Measurements from ENCODE around the gene MCF2L2.

MCF2L2 gene

GRCh38 chr3:183328823-183329222 is 99.6 kb downstream of the MCF2L2 start:
- DNase-seq (ENCODE audit: extremely low read depth in 1 of 2, low read depth in 1 of 2): no peak

- DNase-seq (ENCODE audit: extremely low read depth in 1 of 2, low read depth in 1 of 2): no peak
Observed at GRCh38 chr3:183328164-183328563, 100.3 kb downstream of the MCF2L2 start.

GRCh38 chr3:183327343-183327742 is 101.1 kb downstream of the MCF2L2 start:
- no peak for DNase-seq (ENCODE audit: extremely low read depth in 1 of 2, low read depth in 1 of 2)

- DNase-seq (ENCODE audit: extremely low read depth in 1 of 2, low read depth in 1 of 2): no peak
Observed at GRCh38 chr3:183324083-183324482, 104.3 kb downstream of the MCF2L2 start.

GRCh38 chr3:183319371-183319770 is 109.0 kb downstream of the MCF2L2 start:
- no peak for DNase-seq (ENCODE audit: extremely low read depth in 1 of 2, low read depth in 1 of 2)

GRCh38 chr3:183318877-183319276 is 109.5 kb downstream of the MCF2L2 start:
- DNase-seq (ENCODE audit: extremely low read depth in 1 of 2, low read depth in 1 of 2): no peak

GRCh38 chr3:183317886-183318865 is 110.2 kb downstream of the MCF2L2 start:
- no peak for DNase-seq (ENCODE audit: extremely low read depth in 1 of 2, low read depth in 1 of 2)

GRCh38 chr3:183317271-183317670 is 111.1 kb downstream of the MCF2L2 start:
- DNase-seq (ENCODE audit: extremely low read depth in 1 of 2, low read depth in 1 of 2): no peak

- DNase-seq (ENCODE audit: extremely low read depth in 1 of 2, low read depth in 1 of 2): no peak
Observed at GRCh38 chr3:183315739-183316138, 112.7 kb downstream of the MCF2L2 start.

GRCh38 chr3:183313764-183314163 is 114.7 kb downstream of the MCF2L2 start:
- no peak for DNase-seq (ENCODE audit: extremely low read depth in 1 of 2, low read depth in 1 of 2)

- DNase-seq (ENCODE audit: extremely low read depth in 1 of 2, low read depth in 1 of 2): no peak
Observed at GRCh38 chr3:183313351-183313750, 115.1 kb downstream of the MCF2L2 start.

GRCh38 chr3:183312433-183312832 is 116.0 kb downstream of the MCF2L2 start:
- no peak for DNase-seq (ENCODE audit: extremely low read depth in 1 of 2, low read depth in 1 of 2)

- DNase-seq (ENCODE audit: extremely low read depth in 1 of 2, low read depth in 1 of 2): no peak
Observed at GRCh38 chr3:183310936-183311335, 117.5 kb downstream of the MCF2L2 start.

- no peak for DNase-seq (ENCODE audit: extremely low read depth in 1 of 2, low read depth in 1 of 2)
Observed at GRCh38 chr3:183309276-183309675, 119.1 kb downstream of the MCF2L2 start.

- no peak for DNase-seq (ENCODE audit: extremely low read depth in 1 of 2, low read depth in 1 of 2)
Observed at GRCh38 chr3:183308751-183309150, 119.7 kb downstream of the MCF2L2 start.

GRCh38 chr3:183307749-183308148 is 120.7 kb downstream of the MCF2L2 start:
- DNase-seq (ENCODE audit: extremely low read depth in 1 of 2, low read depth in 1 of 2): no peak

GRCh38 chr3:183306798-183307671 is 121.4 kb downstream of the MCF2L2 start:
- DNase-seq (ENCODE audit: extremely low read depth in 1 of 2, low read depth in 1 of 2): no peak

- no peak for DNase-seq (ENCODE audit: extremely low read depth in 1 of 2, low read depth in 1 of 2)
Observed at GRCh38 chr3:183303690-183304089, 124.7 kb downstream of the MCF2L2 start.

- DNase-seq (ENCODE audit: extremely low read depth in 1 of 2, low read depth in 1 of 2): no peak
Observed at GRCh38 chr3:183301937-183302580, 126.4 kb downstream of the MCF2L2 start.

- no peak for DNase-seq (ENCODE audit: extremely low read depth in 1 of 2, low read depth in 1 of 2)
Observed at GRCh38 chr3:183300996-183301562, 127.3 kb downstream of the MCF2L2 start.

GRCh38 chr3:183299976-183300375 is 128.4 kb downstream of the MCF2L2 start:
- DNase-seq (ENCODE audit: extremely low read depth in 1 of 2, low read depth in 1 of 2): no peak

Measured in activated CD8-positive, alpha-beta memory T cell treated with anti-CD3 and anti-CD28 coated beads for 1 hour (primary cell).